WERI-Rb-1 (cell line): ENCODE measurements around the gene KRTAP3-3.

Source experiments
- DNase-seq: peaks from one replicate; pipeline ENCODE4 v3.0.0-alpha.2; 2020
- H3K27ac ChIP-seq: fragments of 250-450 bp; sonication (Bioruptor Pico); 2 replicates; pipeline ENCODE4 v1.5.1; 2020; ENCODE audit warnings: mild to moderate bottlenecking, moderate library complexity
- H3K27me3 ChIP-seq: fragments of 250-450 bp; sonication (Bioruptor Pico); 2 replicates; pipeline ENCODE4 v1.5.1; 2021; ENCODE audit warnings: mild to moderate bottlenecking, low read depth, moderate library complexity; ENCODE audit not compliant: insufficient read depth, severe bottlenecking
- H3K36me3 ChIP-seq: fragments of 250-450 bp; sonication (Bioruptor Pico); 2 replicates; pipeline ENCODE4 v1.5.1; 2020; ENCODE audit warnings: mild to moderate bottlenecking, moderate library complexity
- H3K4me3 ChIP-seq: 2 replicates; pipeline ENCODE4 v1.5.1; 2011; ENCODE audit warnings: low read depth, mild to moderate bottlenecking, control low read depth, low read length
- H3K9me3 ChIP-seq: fragments of 250-450 bp; sonication (Bioruptor Pico); 2 replicates; pipeline ENCODE4 v1.5.1; 2021; ENCODE audit warnings: mild to moderate bottlenecking, moderate library complexity; ENCODE audit not compliant: severe bottlenecking
- TF ChIP-seq, protein P1 (sequence below): IDR thresholded peaks from 2 replicates; pipeline ENCODE4 v1.5.1; 2011; ENCODE audit warnings: low read depth, mild to moderate bottlenecking, control low read depth, inconsistent platforms, low read length

KRTAP3-3 gene

DNA sequence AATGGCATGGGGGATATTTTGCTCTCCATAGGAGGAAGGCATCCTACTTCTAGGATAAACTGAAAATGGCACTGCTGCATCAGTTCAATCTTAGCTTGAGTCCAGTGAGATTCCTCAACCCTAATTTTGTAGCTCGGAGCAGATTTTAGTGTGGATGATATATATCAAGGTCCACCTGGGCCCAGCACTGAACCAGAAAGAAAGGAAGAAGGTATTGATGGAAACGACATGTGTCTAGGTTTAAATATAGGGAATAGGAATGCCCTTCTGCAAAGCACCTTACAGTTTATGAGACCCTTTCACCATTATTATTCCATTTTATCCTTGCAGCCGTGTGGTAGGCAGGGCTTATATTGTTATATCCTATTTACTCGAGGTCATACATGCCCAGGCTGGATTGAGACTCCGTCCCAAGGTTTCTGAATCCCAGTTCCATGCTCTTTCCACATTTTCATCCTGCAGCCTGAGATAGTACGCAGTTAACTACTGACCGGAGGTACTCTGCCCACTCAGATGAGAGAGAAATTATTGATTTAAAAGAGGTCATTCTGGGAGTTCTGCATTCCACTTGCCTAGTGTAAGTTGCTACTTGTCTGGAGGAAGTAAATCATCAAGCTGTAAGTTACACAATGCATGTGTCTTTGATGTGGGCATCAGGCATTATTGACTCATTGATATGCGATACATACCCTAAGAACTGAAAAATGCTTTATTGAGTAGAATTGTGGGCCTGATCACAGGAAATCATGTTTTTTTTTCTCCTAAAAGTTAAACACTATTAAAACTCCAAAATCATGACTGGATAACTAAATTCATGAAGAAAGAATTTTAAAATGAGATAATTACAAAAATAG is 37.3 kb downstream of the KRTAP3-3 start:
- DNase-seq: no peak
- no peaks in the 10 kb centered on the region for H3K9me3 ChIP-seq
- TF ChIP-seq, protein P1, sequence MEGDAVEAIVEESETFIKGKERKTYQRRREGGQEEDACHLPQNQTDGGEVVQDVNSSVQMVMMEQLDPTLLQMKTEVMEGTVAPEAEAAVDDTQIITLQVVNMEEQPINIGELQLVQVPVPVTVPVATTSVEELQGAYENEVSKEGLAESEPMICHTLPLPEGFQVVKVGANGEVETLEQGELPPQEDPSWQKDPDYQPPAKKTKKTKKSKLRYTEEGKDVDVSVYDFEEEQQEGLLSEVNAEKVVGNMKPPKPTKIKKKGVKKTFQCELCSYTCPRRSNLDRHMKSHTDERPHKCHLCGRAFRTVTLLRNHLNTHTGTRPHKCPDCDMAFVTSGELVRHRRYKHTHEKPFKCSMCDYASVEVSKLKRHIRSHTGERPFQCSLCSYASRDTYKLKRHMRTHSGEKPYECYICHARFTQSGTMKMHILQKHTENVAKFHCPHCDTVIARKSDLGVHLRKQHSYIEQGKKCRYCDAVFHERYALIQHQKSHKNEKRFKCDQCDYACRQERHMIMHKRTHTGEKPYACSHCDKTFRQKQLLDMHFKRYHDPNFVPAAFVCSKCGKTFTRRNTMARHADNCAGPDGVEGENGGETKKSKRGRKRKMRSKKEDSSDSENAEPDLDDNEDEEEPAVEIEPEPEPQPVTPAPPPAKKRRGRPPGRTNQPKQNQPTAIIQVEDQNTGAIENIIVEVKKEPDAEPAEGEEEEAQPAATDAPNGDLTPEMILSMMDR: no peak
- no peaks in the 10 kb centered on the region for H3K27me3 ChIP-seq
- no peak overlapping the region for H3K27ac ChIP-seq
- no peak overlapping the region for H3K4me3 ChIP-seq
- H3K36me3 ChIP-seq: no peaks in the 10 kb centered on the region

DNA sequence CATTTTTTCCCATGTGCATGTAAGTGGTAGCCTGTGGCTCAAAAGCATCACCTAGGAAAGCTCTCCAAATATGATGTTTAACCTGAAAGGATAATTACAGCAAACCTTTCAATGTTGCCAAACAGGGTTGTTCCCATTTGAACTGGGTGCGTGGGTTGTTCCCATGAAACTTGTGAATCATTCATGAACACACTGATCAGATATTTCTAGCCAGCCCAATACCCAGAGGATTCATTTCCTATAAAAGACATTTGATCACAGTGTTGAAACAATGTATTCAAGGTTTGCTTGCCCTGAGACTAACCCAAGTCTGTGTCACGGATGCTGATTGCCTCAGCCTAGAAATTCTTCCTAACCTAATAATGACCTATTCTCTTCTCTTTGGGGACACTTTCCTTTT is 40.1 kb downstream of the KRTAP3-3 start:
- TF ChIP-seq, protein P1: no peak
- no peak for DNase-seq
- Histone ChIP-seq H3K27me3 (no peaks in the 10 kb centered on the region), H3K36me3 (no peaks in the 10 kb centered on the region), H3K4me3 (no peak overlapping the region), H3K27ac (no peak overlapping the region), H3K9me3 (no peaks in the 10 kb centered on the region)

DNA sequence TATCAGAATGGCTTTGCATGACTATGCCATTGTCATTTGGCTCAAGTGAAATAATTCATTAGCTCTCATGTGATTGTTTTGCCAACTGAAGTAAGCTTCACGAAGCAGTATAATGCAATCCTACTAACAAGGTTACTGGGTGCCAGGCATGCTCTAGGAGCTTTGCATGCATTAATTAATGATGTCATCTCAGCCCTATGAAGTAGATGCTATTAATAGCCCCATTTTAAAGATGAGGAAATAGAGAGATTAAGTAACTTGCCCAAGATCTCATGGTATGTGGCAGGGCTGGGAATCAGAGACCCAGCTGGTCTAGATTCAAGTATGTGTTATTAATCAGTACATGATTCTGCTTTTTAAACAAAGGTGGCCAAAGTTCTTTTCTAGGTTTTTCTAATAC is 41.3 kb downstream of the KRTAP3-3 start:
- Histone ChIP-seq H3K27ac (no peak overlapping the region), H3K4me3 (no peak overlapping the region), H3K9me3 (no peaks in the 10 kb centered on the region), H3K36me3 (no peaks in the 10 kb centered on the region), H3K27me3 (no peaks in the 10 kb centered on the region)
- TF ChIP-seq, protein P1: no peak
- DNase-seq: no peak

DNA sequence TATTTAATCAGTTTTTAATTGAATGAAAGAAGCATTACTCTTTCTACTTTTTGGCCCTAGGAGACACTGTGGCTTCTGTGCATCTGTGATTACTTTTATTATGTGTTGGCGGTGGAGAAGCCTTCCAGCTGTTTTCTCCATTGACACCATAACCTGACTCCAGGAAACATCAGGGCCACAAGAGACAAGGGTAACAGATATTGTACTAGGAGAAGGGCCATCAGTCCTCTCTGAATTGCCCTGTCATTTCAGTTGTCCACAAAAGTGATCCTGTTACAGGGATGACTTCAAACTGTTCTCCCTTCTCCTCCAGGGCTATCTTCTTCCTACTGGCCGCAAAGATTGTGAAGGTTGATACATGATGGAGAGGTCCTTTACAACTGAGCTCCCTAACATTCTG is 41.8 kb downstream of the KRTAP3-3 start:
- H3K27ac ChIP-seq: no peak overlapping the region
- H3K27me3 ChIP-seq: no peaks in the 10 kb centered on the region
- TF ChIP-seq, protein P1: no peak
- no peak for DNase-seq
- no peak overlapping the region for H3K4me3 ChIP-seq
- no peaks in the 10 kb centered on the region for H3K36me3 ChIP-seq
- no peaks in the 10 kb centered on the region for H3K9me3 ChIP-seq

DNA sequence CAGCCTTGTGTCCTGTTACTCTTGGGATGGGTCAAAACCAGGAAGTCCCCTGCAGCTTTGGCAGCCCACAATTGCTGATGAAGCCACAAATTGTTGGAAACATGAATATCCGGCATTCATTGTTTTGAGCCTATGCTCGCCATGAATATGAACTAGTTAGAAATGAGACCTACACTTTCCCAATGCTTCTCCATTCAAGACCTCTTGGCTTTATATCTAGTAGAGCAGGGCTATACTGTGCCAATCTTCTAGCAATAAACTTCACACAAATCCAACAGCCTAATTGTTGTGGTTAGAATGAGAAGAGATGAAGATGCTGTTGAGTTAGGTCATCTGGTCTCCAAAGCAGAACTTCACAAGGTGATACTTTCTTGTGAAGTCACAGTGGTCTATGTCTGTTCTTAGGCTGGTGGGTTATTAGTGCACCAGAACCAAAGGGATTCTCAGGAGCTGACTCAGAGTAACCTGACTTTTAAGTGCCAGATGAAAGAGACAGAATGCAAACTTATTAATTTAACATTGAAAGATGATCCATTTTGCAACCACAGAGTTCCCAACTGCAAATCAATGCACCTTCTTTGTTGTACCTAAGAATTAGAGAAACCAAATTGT is 42.8 kb downstream of the KRTAP3-3 start:
- no peaks in the 10 kb centered on the region for H3K27me3 ChIP-seq
- no peak for DNase-seq
- no peaks in the 10 kb centered on the region for H3K9me3 ChIP-seq
- H3K27ac ChIP-seq: no peak overlapping the region
- H3K36me3 ChIP-seq: no peaks in the 10 kb centered on the region
- TF ChIP-seq, protein P1: no peak
- no peak overlapping the region for H3K4me3 ChIP-seq
